Mucosa of descending colon (tissue), 3 donors: ENCODE results near the gene SMC3. TPM values are rescaled to one million over a fixed set of nuclear protein-coding genes. Genes with fewer than 3 reads are reported as not detected.
"Not testable (repeated sequence)": the region's sequence is repeated elsewhere in the genome, so short reads cannot be mapped to it uniquely, and the experiment has no call there.

Experiments used
- ATAC-seq: fragments of 200-7000 bp; cut with Tn5 transposase; one replicate; pipeline ENCODE4 v1.9.1; 2020; ENCODE audit warnings: mild to moderate bottlenecking, moderate library complexity
- DNase-seq, 3 donors: peaks; one replicate each; pipeline ENCODE4 v3.0.0-alpha.2; 2020
- H3K36me3 ChIP-seq: fragments of 200-600 bp; one replicate; pipeline ENCODE4 v1.8.0; 2021; ENCODE audit warnings: low read depth, mild to moderate bottlenecking
- H3K4me1 ChIP-seq: fragments of 200-600 bp; one replicate; pipeline ENCODE4 v1.8.0; 2021; ENCODE audit warnings: low read depth, mild to moderate bottlenecking
- H3K4me3 ChIP-seq: fragments of 200-600 bp; one replicate; pipeline ENCODE4 v1.8.0; 2021; ENCODE audit warnings: mild to moderate bottlenecking
- H3K9me3 ChIP-seq: fragments of 200-600 bp; one replicate; pipeline ENCODE4 v1.8.0; 2021; ENCODE audit warnings: mild to moderate bottlenecking
- CTCF ChIP-seq: fragments of 200-600 bp; IDR thresholded peaks from one replicate; pipeline ENCODE4 v1.8.0; 2022; ENCODE audit warnings: antibody characterized with exemption, mild to moderate bottlenecking
- intact Hi-C, 2 donors: fragments of 100-400 bp; cut with DNase I in 1 of 2; cut with micrococcal nuclease in 1 of 2; formaldehyde crosslinking; loops; one replicate each; pipeline versions ENCODE4 v1.11.0 to v1.11.1; 2022; cut with DNase I, micrococcal nuclease
- total RNA-seq, 3 donors: library from RNA; stranded (reverse); fragmentation: NEBNext Ultra II Directional in 2 of 3; extraction: Animal tissue kit (Norgen Biotek cat#: 25700) in 2 of 3; gene quantifications; one replicate each; pipeline versions ENCODE4 v1.2.1 to v1.2.4, GENCODE V29; 2021 to 2023
- donor health status: DM: no; HTN: no; CAD: no; lungs with moderate emphysema.
- donor health status: DM: no; HTN: no; CAD: no.
- donor health status: DM: no; HTN: yes; CAD: no.

SMC3 gene
- total RNA-seq, 3 donors from 2014 or later = 24.1 to 36.3 (median 27.3) TPM

- Histone ChIP-seq H3K4me3 (no peak overlapping the region), H3K36me3 (no peaks in the 10 kb centered on the region), H3K4me1 (no peaks in the 10 kb centered on the region), H3K9me3 (no peaks in the 10 kb centered on the region)
- ATAC-seq = no peak
- intact Hi-C loops = no loop called here
- no peak for TF ChIP-seq CTCF
- DNase-seq = no peak
Observed at GRCh38 chr10:110620398-110620719, 52.9 kb downstream of the SMC3 start.

- DNase-seq, H3K9me3 ChIP-seq, H3K36me3 ChIP-seq, intact Hi-C loops, H3K4me1 ChIP-seq, ATAC-seq, H3K4me3 ChIP-seq: not testable (repeated sequence)
Observed at GRCh38 chr10:110623316-110623715, 55.8 kb downstream of the SMC3 start.

GRCh38 chr10:110625356-110625894, 57.9 kb downstream of the SMC3 start:
- TF ChIP-seq CTCF = no peak
- Histone ChIP-seq H3K9me3 (no peaks in the 10 kb centered on the region), H3K36me3 (no peaks in the 10 kb centered on the region), H3K4me1 (no peaks in the 10 kb centered on the region), H3K4me3 (no peak overlapping the region)
- DNase-seq = peak in 2 of 3 donors; percentile 25 to 57
- intact Hi-C loops = no loop called here
- peak; percentile 91 for ATAC-seq

- Histone ChIP-seq H3K36me3 (no peaks in the 10 kb centered on the region), H3K4me3 (no peak overlapping the region), H3K9me3 (no peaks in the 10 kb centered on the region), H3K4me1 (no peaks in the 10 kb centered on the region)
- ATAC-seq (peak; percentile 56), DNase-seq (no peak)
- intact Hi-C loops = no loop called here
- TF ChIP-seq CTCF = no peak
Observed at GRCh38 chr10:110625951-110626855, 58.7 kb downstream of the SMC3 start.

- H3K4me3 ChIP-seq = no peak overlapping the region
- H3K4me1 ChIP-seq = no peaks in the 10 kb centered on the region
- no peaks in the 10 kb centered on the region for H3K9me3 ChIP-seq
- DNase-seq = no peak
- TF ChIP-seq CTCF = no peak
- ATAC-seq = no peak
- intact Hi-C loops = no loop called here
- no peaks in the 10 kb centered on the region for H3K36me3 ChIP-seq
Observed at GRCh38 chr10:110628161-110628560, 60.7 kb downstream of the SMC3 start.

GRCh38 chr10:110629680-110630191, 62.2 kb downstream of the SMC3 start:
- DNase-seq (peak in 1 of 3 donors; percentile 51), ATAC-seq (peak; percentile 61)
- Histone ChIP-seq H3K4me1 (no peaks in the 10 kb centered on the region), H3K4me3 (no peak overlapping the region), H3K9me3 (no peaks in the 10 kb centered on the region), H3K36me3 (no peaks in the 10 kb centered on the region)
- TF ChIP-seq CTCF = no peak
- intact Hi-C loops = no loop called here
